ENCODE data around the gene EPOP. TPM values are rescaled to one million over a fixed set of nuclear protein-coding genes. Genes with fewer than 3 reads are reported as not detected.
"Not testable (repeated sequence)": the region's sequence is repeated elsewhere in the genome, so short reads cannot be mapped to it uniquely, and the experiment has no call there.

Gene EPOP
- total RNA-seq, 2 experiments from 2014 or later = 11.8 to 27.2 TPM

GRCh38 chr17:38654411-38655398 lies 20.1 kb downstream of the EPOP start:
- Histone ChIP-seq H3K36me3 (ENCODE audit: insufficient read depth, low read length) (no peaks in the 10 kb centered on the region), H3K4me1 (ENCODE audit: insufficient read depth, low read length, poor library complexity, severe bottlenecking) (peaks cover 42% of the 10 kb centered on the region), H3K9me2 (ENCODE audit: insufficient read depth, low read length) (no peaks in the 10 kb centered on the region), H2AFZ (ENCODE audit: low read length) (peak overlapping the region; percentile 23; the same call in 1 of the 2 replicates), H3K9me3 (ENCODE audit: low read length) (no peaks in the 10 kb centered on the region), H3K79me2 (ENCODE audit: insufficient read depth, low read depth, low read length) (no peaks in the 10 kb centered on the region), H4K20me1 (ENCODE audit: insufficient read depth, low read length) (no peaks in the 10 kb centered on the region), H3K4me3 (ENCODE audit: low read depth, low read length, poor library complexity, severe bottlenecking) (peak overlapping the region; percentile 22), H3K4me2 (ENCODE audit: low read length) (peak overlapping the region; percentile 69), H3K27ac (ENCODE audit: low read depth, low read length, poor library complexity, severe bottlenecking) (no peak overlapping the region)
- intact Hi-C loops (cut with micrococcal nuclease; ENCODE audit: unreplicated experiment) = no loop called here
- CTCF ChIA-PET (ENCODE audit: unreplicated experiment) = no interaction called here
- no peak for DNase-seq (ENCODE audit: low spot score)
- POLR2A ChIA-PET = interaction anchor here (0.7 to 1.1 kb wide), 3 partner anchors 64 to 95 kb away, joined by 3 to 4 read pairs (median 3); no protein-coding TSS in a partner anchor
- no peak for TF ChIP-seq EZH2phosphoT487 (IDR thresholded peaks at IDR 0.05; ENCODE audit: borderline replicate concordance, low read depth, low read length)
- BruUV-seq (replicated peaks) = no TSS peak

- CTCF ChIA-PET (ENCODE audit: unreplicated experiment) = no interaction called here
- Histone ChIP-seq H3K9me2 (ENCODE audit: insufficient read depth, low read length) (no peaks in the 10 kb centered on the region), H3K36me3 (ENCODE audit: insufficient read depth, low read length) (no peaks in the 10 kb centered on the region), H3K9me3 (ENCODE audit: low read length) (no peaks in the 10 kb centered on the region), H3K4me3 (ENCODE audit: low read depth, low read length, poor library complexity, severe bottlenecking) (no peak overlapping the region), H3K4me2 (ENCODE audit: low read length) (no peak overlapping the region), H4K20me1 (ENCODE audit: insufficient read depth, low read length) (no peaks in the 10 kb centered on the region), H3K27ac (ENCODE audit: low read depth, low read length, poor library complexity, severe bottlenecking) (no peak overlapping the region), H3K79me2 (ENCODE audit: insufficient read depth, low read depth, low read length) (no peaks in the 10 kb centered on the region), H2AFZ (ENCODE audit: low read length) (no peak overlapping the region), H3K4me1 (ENCODE audit: insufficient read depth, low read length, poor library complexity, severe bottlenecking) (peaks cover 40% of the 10 kb centered on the region)
- TF ChIP-seq CTCF (conservative IDR thresholded peaks at IDR 0.05; ENCODE audit: low read length) (no peak), EZH2phosphoT487 (IDR thresholded peaks at IDR 0.05; ENCODE audit: borderline replicate concordance, low read depth, low read length) (no peak)
- DNase-seq (ENCODE audit: low spot score) = no peak
- POLR2A ChIA-PET = interaction anchor here (0.6 to 1.1 kb wide), 2 partner anchors 14 to 71 kb away, joined by 3 to 4 read pairs; no protein-coding TSS in a partner anchor
- intact Hi-C loops (cut with micrococcal nuclease; ENCODE audit: unreplicated experiment) = no loop called here
- no TSS peak for BruUV-seq (replicated peaks)
Observed at GRCh38 chr17:38653679-38654078, 21.1 kb downstream of the EPOP start.

- H3K4me3 ChIP-seq (ENCODE audit: low read depth, low read length, poor library complexity, severe bottlenecking) = no peak overlapping the region
- CTCF ChIA-PET (ENCODE audit: unreplicated experiment) = no interaction called here
- TF ChIP-seq EZH2phosphoT487 (IDR thresholded peaks at IDR 0.05; ENCODE audit: borderline replicate concordance, low read depth, low read length) = no peak
- TF ChIP-seq CTCF (conservative IDR thresholded peaks at IDR 0.05; ENCODE audit: low read length) = no peak
- no peak for DNase-seq (ENCODE audit: low spot score)
- H2AFZ ChIP-seq (ENCODE audit: low read length) = no peak overlapping the region
- POLR2A ChIA-PET = interaction anchor here (1.1 kb wide), 1 partner anchor 71 kb away, joined by 3 read pairs; no protein-coding TSS in a partner anchor
- H3K4me2 ChIP-seq (ENCODE audit: low read length) = no peak overlapping the region
- peaks cover 36% of the 10 kb centered on the region for H3K4me1 ChIP-seq (ENCODE audit: insufficient read depth, low read length, poor library complexity, severe bottlenecking)
- BruUV-seq (replicated peaks) = no TSS peak
- H3K79me2 ChIP-seq (ENCODE audit: insufficient read depth, low read depth, low read length) = no peaks in the 10 kb centered on the region
- H4K20me1 ChIP-seq (ENCODE audit: insufficient read depth, low read length) = no peaks in the 10 kb centered on the region
- no peak overlapping the region for H3K27ac ChIP-seq (ENCODE audit: low read depth, low read length, poor library complexity, severe bottlenecking)
- intact Hi-C loops (cut with micrococcal nuclease; ENCODE audit: unreplicated experiment) = no loop called here
- no peaks in the 10 kb centered on the region for H3K9me3 ChIP-seq (ENCODE audit: low read length)
- no peaks in the 10 kb centered on the region for H3K36me3 ChIP-seq (ENCODE audit: insufficient read depth, low read length)
- no peaks in the 10 kb centered on the region for H3K9me2 ChIP-seq (ENCODE audit: insufficient read depth, low read length)
Observed at GRCh38 chr17:38653230-38653629, 21.5 kb downstream of the EPOP start.

- BruUV-seq (replicated peaks); H3K9me2 ChIP-seq (ENCODE audit: insufficient read depth, low read length); H3K4me2 ChIP-seq (ENCODE audit: low read length); H3K79me2 ChIP-seq (ENCODE audit: insufficient read depth, low read depth, low read length); H3K4me3 ChIP-seq (ENCODE audit: low read depth, low read length, poor library complexity, severe bottlenecking); H3K9me3 ChIP-seq (ENCODE audit: low read length); H4K20me1 ChIP-seq (ENCODE audit: insufficient read depth, low read length); H3K27ac ChIP-seq (ENCODE audit: low read depth, low read length, poor library complexity, severe bottlenecking); H2AFZ ChIP-seq (ENCODE audit: low read length); POLR2A ChIA-PET; DNase-seq (ENCODE audit: low spot score); intact Hi-C loops (cut with micrococcal nuclease; ENCODE audit: unreplicated experiment); H3K36me3 ChIP-seq (ENCODE audit: insufficient read depth, low read length): not testable (repeated sequence)
- CTCF ChIA-PET (ENCODE audit: unreplicated experiment) = interaction anchor here (0.5 kb wide), 1 partner anchor 49 kb away, joined by 3 read pairs; no protein-coding TSS in a partner anchor
- peaks cover 21% of the 10 kb centered on the region for H3K4me1 ChIP-seq (ENCODE audit: insufficient read depth, low read length, poor library complexity, severe bottlenecking)
Observed at GRCh38 chr17:38650653-38651173, 24.0 kb downstream of the EPOP start.

Measured in OCI-LY7 (cell line).